HCT116 (cell line): Measurements from ENCODE around the gene DPYSL4.

Source experiments
- ATF3 ChIP-seq: IDR thresholded peaks from 2 replicates; pipeline ENCODE4 v1.6.1; 2012
- CEBPB ChIP-seq: IDR thresholded peaks from 2 replicates; pipeline ENCODE4 v1.6.1; 2012; ENCODE audit warnings: low read depth
- CTCF ChIP-seq, 3 experiments: fragments of 200-600 bp in 1 of 3; sonication (generic) in 1 of 3; IDR thresholded peaks in 2 of 3; conservative IDR thresholded peaks in 1 of 3; 2 replicates each; pipeline ENCODE4 v1.5.1; 2012 to 2017; ENCODE audit warnings: low read depth in 2 of 3, low read length in 2 of 3, antibody characterized with exemption in 1 of 3, borderline replicate concordance in 1 of 3, control low read depth in 1 of 3, mild to moderate bottlenecking in 1 of 3, mixed read lengths in 1 of 3, mixed run types in 1 of 3, moderate library complexity in 1 of 3; ENCODE audit not compliant: insufficient read depth in 1 of 3
- EGR1 ChIP-seq: IDR thresholded peaks from 2 replicates; pipeline ENCODE4 v1.6.1; 2012; ENCODE audit warnings: low read depth
- EZH2phosphoT487 ChIP-seq: fragments of 200-600 bp; IDR thresholded peaks from 2 replicates; pipeline ENCODE4 v1.6.1; 2018; ENCODE audit warnings: antibody characterized with exemption, borderline replicate concordance
- FOSL1 ChIP-seq: IDR thresholded peaks from 2 replicates; pipeline ENCODE4 v1.6.1; 2012; ENCODE audit warnings: low read depth
- POLR2A ChIP-seq: IDR thresholded peaks from 2 replicates; pipeline ENCODE4 v1.7.0; 2011; ENCODE audit warnings: borderline replicate concordance; ENCODE audit not compliant: insufficient read depth, insufficient read length; ENCODE audit errors: extremely low read depth
- POLR2AphosphoS5 ChIP-seq: IDR thresholded peaks from 2 replicates; pipeline ENCODE4 v1.6.1; 2011; ENCODE audit warnings: mild to moderate bottlenecking, low read depth, low read length, moderate library complexity
- RAD21 ChIP-seq: IDR thresholded peaks from 2 replicates; pipeline ENCODE4 v1.6.1; 2012; ENCODE audit warnings: low read depth, mild to moderate bottlenecking
- SP1 ChIP-seq: IDR thresholded peaks from 2 replicates; pipeline ENCODE4 v1.6.1; 2012; ENCODE audit warnings: low read depth
- YY1 ChIP-seq: IDR thresholded peaks from 2 replicates; pipeline ENCODE4 v1.6.1; 2011; ENCODE audit warnings: low read length, low read depth, moderate library complexity, mild to moderate bottlenecking; ENCODE audit not compliant: insufficient replicate concordance; ENCODE audit errors: extremely low read depth
- ZBTB33 ChIP-seq: IDR thresholded peaks from 2 replicates; pipeline ENCODE4 v1.6.1; 2011; ENCODE audit warnings: mild to moderate bottlenecking, low read length, moderate library complexity; ENCODE audit not compliant: insufficient replicate concordance; ENCODE audit errors: extremely low read depth

- TF ChIP-seq POLR2AphosphoS5 (no peak), CTCF (IDR thresholded peaks at IDR 0.05 in 2 of 3, conservative IDR thresholded peaks at IDR 0.05 in 1 of 3; ENCODE audit: borderline replicate concordance in 1 of 3, insufficient read depth in 1 of 3, low read depth in 2 of 3, low read length in 2 of 3) (no peak), POLR2A (no peak), FOSL1 (no peak), EGR1 (no peak), ATF3 (no peak), YY1 (no peak), ZBTB33 (no peak), SP1 (no peak), CEBPB (no peak), EZH2phosphoT487 (no peak), RAD21 (no peak)
Measured at GRCh38 chr10:132176623-132177500, 9.9 kb upstream of the DPYSL4 start.
